ENCODE data around the gene SMPX.

SMPX gene

GRCh38 chrX:21744060-21744459 lies 13.9 kb downstream of the SMPX start:
- DNase-seq (ENCODE audit: low spot score) = no peak

DNA sequence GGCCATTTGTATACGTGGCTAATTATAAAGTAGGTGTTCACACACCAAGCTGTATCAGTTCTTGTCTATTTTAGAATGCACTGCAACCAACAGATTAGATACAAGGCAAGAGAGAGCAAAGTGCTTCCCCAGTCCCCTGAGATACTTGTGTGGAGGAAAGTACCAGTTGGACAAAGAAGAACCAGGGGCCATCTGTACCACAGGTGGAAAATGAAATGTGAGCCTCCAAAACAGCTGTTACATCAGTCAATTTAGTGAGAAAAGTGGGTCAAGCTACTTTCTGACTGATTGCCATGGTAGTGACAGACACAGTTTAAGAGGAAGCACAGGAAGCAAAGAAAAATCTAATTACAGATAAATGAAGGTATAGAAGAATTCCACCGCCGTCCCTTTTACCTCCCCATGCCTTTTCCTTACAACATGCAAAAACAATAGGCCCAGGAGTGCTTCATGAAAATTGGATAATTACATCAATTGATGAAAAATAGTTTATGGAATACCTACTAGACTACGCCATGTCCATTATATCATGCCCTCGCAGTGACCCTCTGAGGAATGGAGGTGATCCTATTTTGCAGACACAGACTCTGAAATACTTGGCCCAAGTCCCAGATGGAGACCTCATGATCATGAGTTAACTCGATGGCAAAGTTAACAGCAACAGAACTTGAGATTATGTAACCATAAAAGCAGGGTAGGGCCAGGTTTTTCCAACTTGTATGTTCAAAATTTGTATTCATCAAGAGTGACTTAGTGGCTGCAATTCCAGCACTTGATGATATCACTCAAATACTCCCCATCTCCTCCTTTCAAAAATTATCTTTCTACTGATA lies 15.8 kb downstream of the SMPX start:
- no peak for DNase-seq (ENCODE audit: low spot score)

DNA sequence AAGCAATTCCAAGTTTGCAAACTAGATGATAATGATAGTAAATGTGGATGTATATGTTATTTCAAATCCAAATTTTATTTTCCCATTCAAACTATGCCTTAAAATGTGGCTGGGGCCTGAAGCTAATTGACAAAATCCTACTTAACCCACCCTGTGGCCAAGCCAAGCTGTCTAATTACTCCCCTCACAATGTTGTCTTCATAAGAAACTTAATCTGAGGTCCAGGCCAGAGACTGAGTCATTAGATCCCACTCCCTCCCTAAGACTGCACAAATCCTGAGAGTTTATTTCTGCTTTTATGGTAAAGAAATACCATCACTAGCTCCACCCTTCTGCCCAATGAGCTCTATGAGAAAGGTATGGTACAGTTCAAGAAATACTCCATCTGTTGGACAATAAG lies 16.6 kb downstream of the SMPX start:
- no peak for DNase-seq (ENCODE audit: low spot score)

DNA sequence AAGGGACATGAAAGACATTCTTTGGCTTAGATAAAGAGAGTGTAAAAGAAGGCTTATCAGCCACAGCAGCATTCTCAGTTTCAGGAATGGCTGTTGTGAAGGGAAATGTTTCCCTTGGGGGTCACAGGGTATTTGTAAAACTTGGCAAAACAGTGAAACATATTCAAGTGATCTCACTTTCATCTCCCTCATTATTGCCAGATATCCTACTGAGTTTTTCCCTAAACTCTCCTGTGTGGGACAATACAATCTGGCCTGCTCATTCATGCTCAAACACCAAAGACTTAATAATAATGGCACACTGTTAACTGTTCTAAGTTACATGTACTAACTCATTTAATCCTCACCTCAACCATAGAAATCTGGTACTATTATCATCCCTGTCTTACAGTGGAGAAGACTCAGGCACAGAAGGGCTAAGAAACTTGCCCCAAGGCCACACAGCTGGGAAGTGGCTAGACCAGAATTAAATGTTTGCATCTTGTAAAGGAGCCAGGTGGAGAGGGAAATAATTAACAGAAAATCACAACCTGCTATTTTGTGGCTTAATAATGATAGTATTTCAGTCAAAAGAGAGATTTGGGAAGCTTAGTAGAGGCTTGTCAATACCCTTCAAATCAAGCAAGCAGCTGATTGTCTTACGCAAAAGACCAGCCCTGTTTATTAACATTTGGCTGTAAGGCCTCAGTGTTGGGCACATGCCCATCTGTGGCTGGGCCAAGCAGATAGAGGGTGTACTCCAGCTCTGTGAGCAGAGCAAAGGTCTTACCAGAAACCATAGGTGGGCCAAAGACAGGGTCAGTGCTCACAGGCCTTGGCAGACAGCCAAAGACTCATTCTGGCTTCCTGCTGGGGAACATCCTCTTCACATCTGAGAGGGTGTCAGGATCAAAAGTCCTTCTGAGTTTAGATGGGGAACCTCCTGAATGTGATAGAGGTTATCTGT lies 17.3 kb downstream of the SMPX start:
- DNase-seq (ENCODE audit: low spot score) = no peak

DNA sequence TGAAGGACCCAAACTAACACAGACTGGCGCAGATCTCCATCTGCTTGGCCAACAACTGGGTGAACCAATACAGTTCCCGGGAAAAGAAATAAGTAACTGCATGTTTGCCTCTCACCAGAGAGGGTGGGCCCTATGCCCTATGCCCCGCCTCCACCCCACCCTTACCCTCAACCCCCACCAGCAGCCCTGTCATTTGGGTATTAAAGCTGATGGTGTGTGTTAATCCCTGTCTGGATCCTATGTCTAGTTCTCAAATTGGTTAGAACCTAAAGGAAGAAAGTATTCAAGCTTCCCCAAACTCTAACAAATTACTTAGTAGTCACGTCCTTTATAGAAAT lies 19.0 kb downstream of the SMPX start:
- no peak for DNase-seq (ENCODE audit: low spot score)

DNA sequence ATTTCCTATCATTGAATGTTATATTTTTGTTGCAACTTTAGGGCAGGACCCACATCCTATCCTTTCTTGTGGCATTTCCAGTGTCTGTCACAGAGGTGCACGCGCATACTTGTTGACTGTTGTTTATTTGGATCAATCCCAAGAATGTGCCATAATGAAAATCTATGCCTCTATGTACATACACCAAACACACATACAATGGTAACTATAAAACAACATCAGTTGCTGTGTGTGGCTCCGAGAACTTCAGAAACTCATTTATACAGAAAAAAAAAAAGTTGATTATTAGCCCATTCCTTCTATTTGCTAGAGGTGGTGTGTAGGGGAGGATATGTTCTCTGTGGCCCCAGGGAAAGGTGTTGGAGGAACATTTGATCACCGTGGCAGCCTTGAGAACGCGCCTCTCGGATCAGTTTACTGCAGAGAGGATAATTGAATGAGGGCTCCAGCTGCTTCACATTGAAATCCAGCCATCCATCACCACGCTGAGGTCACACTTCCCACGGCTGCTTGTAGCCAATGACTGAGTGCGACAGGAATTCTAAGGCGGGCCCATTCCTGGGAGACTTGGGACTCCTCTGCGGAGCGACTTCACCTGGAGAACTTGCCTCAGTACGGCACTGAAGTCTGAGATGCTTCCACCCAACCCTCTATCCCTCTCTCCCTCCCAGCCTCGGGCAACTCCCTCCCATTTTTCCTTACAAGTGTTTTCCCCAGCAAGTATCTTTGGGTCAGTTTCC lies 19.5 kb downstream of the SMPX start:
- DNase-seq (ENCODE audit: low spot score) = no peak

- no peak for DNase-seq (ENCODE audit: low spot score)
Observed at GRCh38 chrX:21735768-21736127, 22.2 kb downstream of the SMPX start.

- no peak for DNase-seq (ENCODE audit: low spot score)
Observed at GRCh38 chrX:21735038-21735767, 22.7 kb downstream of the SMPX start.

DNA sequence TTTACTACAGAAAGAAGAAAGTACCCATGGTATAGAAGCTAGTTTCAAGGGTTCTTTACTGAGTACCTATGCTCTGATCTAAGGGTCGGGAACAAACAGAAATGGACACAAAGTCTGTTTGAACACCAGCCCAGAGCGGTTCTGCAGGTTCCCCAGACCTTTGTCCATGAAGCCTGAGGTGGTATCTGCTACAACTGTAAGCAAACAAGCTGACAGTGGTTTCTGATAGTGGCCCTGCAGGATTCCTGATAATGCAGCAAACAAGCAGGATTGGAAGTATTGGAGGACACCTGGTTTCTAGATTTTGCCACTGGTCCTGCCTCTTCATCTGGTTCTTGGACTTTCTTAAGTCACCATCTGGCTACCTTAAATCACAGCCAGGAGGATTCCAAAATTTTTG lies 23.7 kb downstream of the SMPX start:
- DNase-seq (ENCODE audit: low spot score) = no peak

- DNase-seq (ENCODE audit: low spot score) = no peak
Observed at GRCh38 chrX:21733705-21734104, 24.2 kb downstream of the SMPX start.

DNA sequence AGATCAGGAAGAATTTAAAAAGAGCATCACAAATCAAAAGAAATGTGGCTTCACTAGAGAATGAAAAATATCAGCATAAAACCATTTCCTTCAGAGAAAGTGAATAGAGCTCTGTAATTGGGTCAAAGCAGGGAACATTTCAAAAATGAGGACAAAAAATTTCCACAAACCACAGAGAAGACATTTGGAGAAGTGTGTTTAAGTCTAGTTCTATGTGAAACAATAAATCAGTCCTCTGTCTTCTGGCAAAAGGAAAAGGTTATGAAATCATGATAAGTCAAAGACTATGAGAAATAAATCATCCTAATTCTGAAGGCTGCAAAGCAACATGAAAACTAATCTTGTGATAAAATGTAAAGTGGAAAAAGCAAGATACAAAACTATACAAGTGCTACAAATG lies 27.9 kb downstream of the SMPX start:
- DNase-seq (ENCODE audit: low spot score) = no peak

DNA sequence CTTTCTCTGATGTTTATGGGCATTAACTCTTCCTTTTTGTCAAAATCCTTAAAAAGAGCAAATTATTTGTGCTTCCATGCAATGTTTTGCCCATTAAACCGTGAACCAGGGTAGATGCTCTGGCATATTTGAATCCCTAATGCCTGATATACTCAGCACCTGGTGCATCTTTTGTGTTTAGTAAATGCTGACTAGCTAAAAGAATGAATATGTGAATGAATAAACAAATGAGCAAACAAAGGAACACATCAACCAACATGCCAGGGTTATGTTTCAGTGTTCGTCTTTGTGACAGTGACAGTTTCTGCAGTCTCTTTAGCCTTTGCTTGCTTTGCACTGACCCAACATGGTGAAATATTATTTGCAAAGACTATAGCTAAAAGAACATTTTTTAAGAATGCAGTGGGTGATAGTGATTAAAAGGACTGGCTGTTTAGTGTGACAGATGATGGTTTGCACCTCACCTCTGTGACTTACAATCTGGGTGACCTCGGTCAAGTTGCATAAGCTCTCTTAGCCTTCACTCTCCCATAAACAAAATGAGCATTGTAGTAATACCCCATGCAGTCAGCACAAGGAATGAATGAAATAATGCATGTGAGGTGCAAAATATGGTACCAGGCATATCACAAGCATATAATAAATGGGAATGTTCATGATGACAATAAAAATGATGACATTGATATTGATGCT lies 29.5 kb downstream of the SMPX start:
- DNase-seq (ENCODE audit: low spot score) = no peak

DNA sequence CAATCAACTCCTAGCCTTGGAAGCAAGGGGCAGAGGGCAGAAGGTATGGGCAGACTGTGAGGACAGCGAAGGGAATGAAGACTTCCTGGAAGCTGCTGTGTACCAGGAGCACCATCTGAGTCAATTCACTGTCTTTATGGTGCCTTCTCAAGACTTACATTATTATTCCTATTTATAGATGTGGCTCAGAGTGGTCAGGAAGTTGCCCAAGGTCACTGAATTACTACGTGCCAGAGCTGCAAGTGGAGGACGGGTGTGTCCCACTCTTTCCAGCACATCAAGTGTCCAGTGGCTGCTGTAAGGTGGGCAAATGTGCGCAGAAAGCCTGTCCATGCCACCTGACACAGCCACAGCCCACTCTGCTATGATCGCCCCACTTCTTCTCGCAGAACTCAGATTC lies 32.0 kb downstream of the SMPX start:
- DNase-seq (ENCODE audit: low spot score) = no peak

DNA sequence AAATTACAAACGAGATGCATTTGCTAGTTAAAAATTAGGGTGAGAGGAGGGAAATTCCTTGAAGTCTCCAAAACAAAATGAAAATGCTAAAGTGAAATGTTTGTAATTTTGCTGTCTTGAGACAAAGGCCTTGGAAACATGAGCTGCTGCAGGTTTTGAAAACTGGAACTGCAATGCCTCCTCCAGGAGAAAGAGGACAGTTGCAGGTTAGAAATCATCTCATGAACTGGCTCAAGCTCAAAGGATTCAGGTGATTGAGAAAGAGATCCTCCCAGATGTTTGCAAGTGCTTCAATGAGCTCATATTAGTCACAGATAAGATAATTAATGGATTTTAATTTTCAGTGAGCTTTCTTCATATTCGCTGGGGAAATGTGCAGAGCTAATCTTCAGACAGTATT lies 32.4 kb downstream of the SMPX start:
- peak; percentile 42 for DNase-seq (ENCODE audit: low spot score)

DNA sequence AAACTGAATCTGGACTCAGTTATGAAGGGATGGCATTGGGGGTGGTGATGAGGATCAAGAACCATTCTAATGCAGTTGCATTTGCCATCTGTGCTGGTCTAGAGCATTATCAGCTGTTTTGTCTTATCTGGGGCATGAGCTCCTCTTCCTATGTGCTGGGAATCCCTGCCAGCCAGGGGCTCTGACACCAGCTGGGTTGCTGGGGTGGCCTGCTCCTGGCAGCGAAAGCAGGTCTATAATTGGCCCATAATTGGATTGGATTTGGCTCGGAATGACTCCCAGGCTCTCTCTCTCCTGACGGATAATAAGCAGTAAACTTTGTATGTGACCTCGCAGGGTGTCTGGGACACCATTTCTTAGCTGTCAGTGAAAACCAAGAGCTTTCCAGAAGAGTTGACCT lies 34.1 kb downstream of the SMPX start:
- no peak for DNase-seq (ENCODE audit: low spot score)

GRCh38 chrX:21723084-21723483 lies 34.8 kb downstream of the SMPX start:
- DNase-seq (ENCODE audit: low spot score) = peak; percentile 31

GRCh38 chrX:21721195-21721594 lies 36.7 kb downstream of the SMPX start:
- no peak for DNase-seq (ENCODE audit: low spot score)

- no peak for DNase-seq (ENCODE audit: low spot score)
Observed at GRCh38 chrX:21718575-21718974, 39.3 kb downstream of the SMPX start.

DNA sequence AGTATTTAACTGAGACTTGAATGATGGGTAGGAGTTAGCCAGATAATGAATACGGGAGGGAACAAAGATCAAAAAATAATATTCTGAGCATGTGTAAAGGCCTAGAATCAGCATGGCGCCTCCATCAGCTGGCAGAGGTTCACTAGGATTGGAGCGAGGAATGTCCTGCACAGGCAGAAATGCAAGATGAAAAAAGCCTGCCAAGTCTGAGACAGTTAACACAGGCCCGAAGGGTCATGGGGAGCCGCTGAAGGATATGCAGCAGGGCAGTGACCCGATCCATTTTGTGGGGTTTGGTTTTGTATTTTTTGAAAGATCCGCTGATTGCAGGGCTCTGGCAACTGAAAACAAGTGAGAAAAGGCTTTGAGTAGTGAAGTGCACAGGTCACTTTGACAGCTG lies 40.1 kb downstream of the SMPX start:
- DNase-seq (ENCODE audit: low spot score) = no peak

- DNase-seq (ENCODE audit: low spot score) = no peak
Observed at GRCh38 chrX:21715825-21716224, 42.1 kb downstream of the SMPX start.

- DNase-seq (ENCODE audit: low spot score) = no peak
Observed at GRCh38 chrX:21715337-21715736, 42.6 kb downstream of the SMPX start.

DNA sequence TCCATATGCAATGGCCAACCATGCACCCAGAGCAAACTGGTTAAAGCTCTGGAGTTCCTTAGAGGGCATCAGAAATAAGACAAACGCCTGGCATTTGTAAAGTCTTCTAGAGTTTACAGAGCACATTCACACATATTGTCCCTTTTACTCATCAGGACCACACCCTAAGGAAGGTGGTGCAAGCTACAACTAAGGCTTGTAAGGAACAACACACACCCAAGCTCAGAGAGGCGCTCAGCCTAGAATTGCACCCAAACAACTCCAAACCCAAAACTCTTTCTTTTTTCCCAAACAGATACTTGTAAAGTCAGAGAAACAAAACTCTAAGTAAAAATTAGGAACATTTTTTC lies 46.1 kb downstream of the SMPX start:
- DNase-seq (ENCODE audit: low spot score) = no peak

All from GM03348 (cell line).